ENCODE measurements around the gene C12orf54.
"Not testable (repeated sequence)": the region's sequence is repeated elsewhere in the genome, so short reads cannot be mapped to it uniquely, and the experiment has no call there.

Gene C12orf54

DNA sequence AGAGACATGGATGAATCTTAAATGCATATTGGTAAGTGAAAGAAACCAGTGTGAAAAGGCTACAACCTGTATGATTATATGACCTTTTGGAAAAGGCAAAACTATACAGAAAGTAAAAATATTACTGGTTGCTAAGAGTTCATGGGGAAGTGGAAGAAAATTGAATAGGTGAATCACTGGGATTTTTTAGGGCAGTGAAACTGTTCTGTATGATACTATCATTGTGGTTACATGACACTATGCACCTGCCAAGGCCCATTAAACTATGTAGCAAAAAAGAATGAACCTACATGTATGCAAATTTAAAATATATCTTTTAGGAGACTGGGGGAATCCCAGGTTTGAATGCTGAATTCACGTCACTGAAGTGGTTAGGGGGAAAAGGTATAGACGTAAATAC, 30.6 kb downstream of the C12orf54 start:
- H3K4me3 ChIP-seq (replicated peaks; ENCODE audit: low read depth, low read length) = no peak overlapping the region
- DNase-seq (ENCODE audit: low read depth) = no peak
- TF ChIP-seq, protein P1, sequence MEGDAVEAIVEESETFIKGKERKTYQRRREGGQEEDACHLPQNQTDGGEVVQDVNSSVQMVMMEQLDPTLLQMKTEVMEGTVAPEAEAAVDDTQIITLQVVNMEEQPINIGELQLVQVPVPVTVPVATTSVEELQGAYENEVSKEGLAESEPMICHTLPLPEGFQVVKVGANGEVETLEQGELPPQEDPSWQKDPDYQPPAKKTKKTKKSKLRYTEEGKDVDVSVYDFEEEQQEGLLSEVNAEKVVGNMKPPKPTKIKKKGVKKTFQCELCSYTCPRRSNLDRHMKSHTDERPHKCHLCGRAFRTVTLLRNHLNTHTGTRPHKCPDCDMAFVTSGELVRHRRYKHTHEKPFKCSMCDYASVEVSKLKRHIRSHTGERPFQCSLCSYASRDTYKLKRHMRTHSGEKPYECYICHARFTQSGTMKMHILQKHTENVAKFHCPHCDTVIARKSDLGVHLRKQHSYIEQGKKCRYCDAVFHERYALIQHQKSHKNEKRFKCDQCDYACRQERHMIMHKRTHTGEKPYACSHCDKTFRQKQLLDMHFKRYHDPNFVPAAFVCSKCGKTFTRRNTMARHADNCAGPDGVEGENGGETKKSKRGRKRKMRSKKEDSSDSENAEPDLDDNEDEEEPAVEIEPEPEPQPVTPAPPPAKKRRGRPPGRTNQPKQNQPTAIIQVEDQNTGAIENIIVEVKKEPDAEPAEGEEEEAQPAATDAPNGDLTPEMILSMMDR (IDR thresholded peaks at IDR 0.05; ENCODE audit: low read length, missing control alignments) = no peak

DNA sequence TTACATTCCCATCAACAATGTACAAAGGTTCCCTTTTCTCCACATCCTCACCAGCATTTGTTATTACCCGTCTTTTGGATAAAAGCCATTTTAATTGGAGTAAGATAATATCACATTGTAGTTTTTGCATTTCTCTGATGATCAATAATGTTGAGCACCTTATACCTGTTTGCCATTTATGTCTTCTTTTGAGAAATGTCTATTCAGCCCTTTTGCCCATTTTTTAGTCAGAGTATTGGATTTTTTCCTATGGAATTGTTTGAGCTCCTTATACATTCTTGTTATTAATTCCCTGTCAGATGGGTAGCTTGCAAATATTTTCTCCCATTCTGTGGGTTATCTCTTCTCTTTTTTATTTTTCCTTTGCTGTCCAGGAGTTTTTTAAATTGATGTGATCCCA, 32.4 kb downstream of the C12orf54 start:
- no peak overlapping the region for H3K4me3 ChIP-seq (replicated peaks; ENCODE audit: low read depth, low read length)
- DNase-seq (ENCODE audit: low read depth) = no peak
- TF ChIP-seq, protein P1 (IDR thresholded peaks at IDR 0.05; ENCODE audit: low read length, missing control alignments) = no peak

DNA sequence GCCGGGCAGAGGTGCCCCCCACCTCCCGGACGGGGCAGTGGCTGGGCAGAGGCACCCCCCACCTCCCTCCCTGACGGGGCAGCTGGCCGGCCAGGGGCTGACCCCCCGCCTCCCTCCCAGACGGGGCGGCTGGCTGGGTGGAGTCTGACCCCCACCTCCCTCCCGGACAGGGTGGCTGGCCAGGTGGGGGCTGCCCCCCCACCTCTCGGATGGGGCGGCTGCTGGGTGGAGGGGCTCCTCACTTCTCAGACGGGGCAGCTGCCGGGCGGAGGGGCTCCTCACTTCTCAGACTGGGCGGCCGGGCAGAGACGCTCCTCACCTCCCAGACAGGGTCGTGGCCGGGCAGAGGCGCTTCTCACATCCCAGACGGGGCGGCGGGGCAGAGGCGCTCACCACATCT, 38.1 kb downstream of the C12orf54 start:
- H3K4me3 ChIP-seq (replicated peaks; ENCODE audit: low read depth, low read length); DNase-seq (ENCODE audit: low read depth): not testable (repeated sequence)

DNA sequence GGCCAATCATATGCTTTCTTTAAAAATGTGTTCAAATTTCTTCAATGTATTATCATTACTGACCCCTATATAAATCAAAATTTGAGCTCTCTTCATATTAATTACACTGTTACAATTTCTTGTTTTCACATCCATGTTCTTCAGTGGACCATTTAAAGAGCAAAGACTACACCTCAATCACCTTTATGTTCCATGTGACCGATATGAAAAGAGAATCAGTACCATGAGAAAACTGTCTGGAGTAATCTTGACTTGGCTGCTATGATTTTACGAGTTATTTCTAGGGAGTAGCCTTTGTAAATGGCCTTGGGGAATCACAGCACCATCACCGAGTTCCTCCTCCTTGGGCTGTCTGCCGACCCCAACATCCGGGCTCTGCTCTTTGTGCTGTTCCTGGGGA, 43.0 kb downstream of the C12orf54 start, which contains the start of gene OR8S1:
TSS of gene OR8S1 (plus strand) at position 301 of the 400 bp plus-strand sequence. CDS start at position 301, 0 bp downstream.
- DNase-seq (ENCODE audit: low read depth) = no peak
- no peak within 1 kb of the TSS for H3K4me3 ChIP-seq (replicated peaks; ENCODE audit: low read depth, low read length)
- TF ChIP-seq, protein P1 (IDR thresholded peaks at IDR 0.05; ENCODE audit: low read length, missing control alignments) = no peak

DNA sequence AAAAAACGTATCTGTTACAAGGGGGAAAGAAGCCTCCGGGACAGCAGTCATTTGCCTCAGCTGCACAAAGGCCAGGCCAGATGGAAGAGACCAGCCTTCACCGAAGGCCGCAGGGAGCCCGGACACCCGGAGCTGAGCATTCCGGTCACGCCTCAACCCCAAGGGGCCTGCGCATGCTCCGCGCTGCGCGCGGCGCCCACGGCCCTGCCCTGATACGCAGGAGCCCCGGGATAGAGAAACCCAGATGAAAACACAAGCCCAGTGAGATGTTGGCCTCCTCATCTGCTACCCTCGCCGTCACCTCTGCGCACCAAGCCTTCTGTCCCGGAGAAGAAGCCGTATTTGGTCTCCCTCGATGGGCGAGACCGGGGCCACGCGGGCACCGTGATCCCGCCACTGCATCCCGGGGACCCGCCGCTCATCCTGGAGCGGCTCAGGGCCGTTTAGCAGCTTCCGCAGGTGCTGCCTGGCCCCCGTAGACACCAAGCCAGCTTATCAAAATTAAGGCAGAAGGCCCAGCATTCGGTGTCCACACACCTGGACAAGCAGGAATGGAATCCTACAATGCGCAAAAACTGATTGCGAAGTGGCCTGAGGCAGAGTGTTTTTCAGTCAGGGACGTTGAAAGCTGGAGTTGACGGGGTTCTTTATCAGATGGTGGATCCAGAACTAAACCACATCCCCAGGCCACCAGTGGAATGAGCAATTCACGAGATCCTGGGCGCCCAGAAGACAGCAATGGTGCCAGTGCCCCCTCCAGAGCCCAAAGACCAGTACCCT, 45.8 kb downstream of the C12orf54 start:
- DNase-seq (ENCODE audit: low read depth) = no peak
- no peak overlapping the region for H3K4me3 ChIP-seq (replicated peaks; ENCODE audit: low read depth, low read length)
- TF ChIP-seq, protein P1 (IDR thresholded peaks at IDR 0.05; ENCODE audit: low read length, missing control alignments) = no peak

DNA sequence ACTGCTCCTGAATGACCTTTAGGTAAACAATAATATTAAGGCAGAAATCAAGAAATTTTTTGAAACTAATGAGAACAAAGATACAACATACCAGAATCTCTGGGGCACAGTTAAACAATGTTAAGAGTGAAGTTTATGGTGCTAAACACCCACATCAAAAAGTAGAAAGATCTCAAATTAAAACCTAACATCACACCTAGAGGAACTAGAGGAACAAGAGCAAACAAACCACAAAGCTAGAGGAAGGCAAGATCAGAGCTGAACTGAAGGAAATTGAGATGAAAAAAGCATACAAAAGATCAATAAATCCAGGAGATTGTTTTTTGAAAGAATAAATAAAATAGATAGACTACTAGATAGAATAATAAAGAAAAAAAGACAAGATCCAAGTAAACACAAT, 50.3 kb downstream of the C12orf54 start:
- DNase-seq (ENCODE audit: low read depth) = no peak
- TF ChIP-seq, protein P1 (IDR thresholded peaks at IDR 0.05; ENCODE audit: low read length, missing control alignments) = no peak
- no peak overlapping the region for H3K4me3 ChIP-seq (replicated peaks; ENCODE audit: low read depth, low read length)

DNA sequence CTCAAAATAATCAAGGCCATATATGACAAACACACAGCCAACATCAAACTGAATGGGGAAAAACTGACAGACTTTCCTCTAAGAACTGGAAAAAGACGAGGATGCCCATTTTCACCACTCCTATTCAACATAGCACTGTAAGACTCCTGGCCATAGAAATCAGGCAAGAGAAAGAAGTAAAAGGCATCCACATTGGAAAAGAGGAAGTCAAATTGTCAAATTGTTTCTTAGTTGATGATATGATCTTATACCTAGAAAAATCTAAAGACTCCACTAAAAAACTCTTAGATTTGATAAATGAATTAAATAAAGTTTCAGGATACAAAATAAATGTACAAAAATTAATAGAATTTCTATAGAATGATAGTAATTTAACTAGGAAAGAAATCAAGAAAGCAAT, 54.3 kb downstream of the C12orf54 start:
- TF ChIP-seq, protein P1 (IDR thresholded peaks at IDR 0.05; ENCODE audit: low read length, missing control alignments) = no peak
- H3K4me3 ChIP-seq (replicated peaks; ENCODE audit: low read depth, low read length) = no peak overlapping the region
- DNase-seq (ENCODE audit: low read depth) = no peak
